Measurements from ENCODE around the gene CDC20B. TPM values are rescaled to one million over a fixed set of nuclear protein-coding genes. Genes with fewer than 3 reads are reported as not detected.

The CDC20B gene
- total RNA-seq, 1 experiment from 2014 or later, result 0.21 TPM

GRCh38 chr5:55071413-55071812 is 101.6 kb downstream of the CDC20B start:
- in situ Hi-C loops (cut with HindIII; ENCODE audit: low pct_unique_long_range_greater_than_20kb, low sequenced_read_pairs), result no loop called here
- DNase-seq (ENCODE audit: low read depth, low spot score), result no peak

DNA sequence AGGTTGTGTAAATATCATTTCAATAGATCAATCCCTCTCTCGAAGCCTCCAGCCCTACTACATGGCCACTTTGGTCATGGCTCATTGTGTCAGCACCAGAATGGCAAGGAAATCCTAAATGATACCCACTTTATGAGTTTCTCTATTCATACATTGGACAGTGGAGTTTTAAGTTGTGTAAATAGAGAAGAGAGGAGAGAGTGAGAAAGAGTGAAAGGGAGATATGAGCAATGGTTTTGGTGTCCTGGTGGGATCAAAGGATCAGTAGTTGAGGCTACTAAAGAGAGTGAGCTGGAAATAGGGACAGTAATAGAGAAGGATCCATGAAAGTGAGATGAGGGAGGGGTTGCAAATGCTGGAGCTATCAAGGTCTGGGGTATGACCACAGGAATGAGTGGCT is 102.0 kb downstream of the CDC20B start:
- in situ Hi-C loops (cut with HindIII; ENCODE audit: low pct_unique_long_range_greater_than_20kb, low sequenced_read_pairs), result no loop called here
- DNase-seq (ENCODE audit: low read depth, low spot score), result no peak

- in situ Hi-C loops (cut with HindIII; ENCODE audit: low pct_unique_long_range_greater_than_20kb, low sequenced_read_pairs), result no loop called here
- DNase-seq (ENCODE audit: low read depth, low spot score), result no peak
Observed at GRCh38 chr5:55066277-55066676, 106.7 kb downstream of the CDC20B start.

DNA sequence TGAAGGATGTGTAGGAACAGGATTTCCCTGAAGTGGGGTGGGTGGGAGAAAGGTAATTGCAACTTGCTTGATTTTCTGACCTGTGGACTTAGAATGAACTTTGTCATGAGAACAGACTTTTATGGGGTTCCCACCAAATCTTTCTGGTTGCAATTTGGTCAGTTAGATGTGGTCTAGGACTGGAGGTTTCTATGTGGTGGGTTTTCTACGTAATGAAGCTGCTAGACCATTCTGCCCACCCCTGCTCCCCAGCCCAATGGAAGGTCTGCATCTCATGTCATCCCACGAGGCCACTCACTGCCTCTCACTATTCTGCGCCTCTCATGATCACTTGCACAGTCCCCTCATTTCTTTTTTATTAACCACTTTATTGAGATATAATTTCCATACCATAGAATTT is 108.5 kb downstream of the CDC20B start:
- DNase-seq (ENCODE audit: low read depth, low spot score), result no peak
- in situ Hi-C loops (cut with HindIII; ENCODE audit: low pct_unique_long_range_greater_than_20kb, low sequenced_read_pairs), result no loop called here

GRCh38 chr5:55063899-55064298 is 109.1 kb downstream of the CDC20B start:
- no peak for DNase-seq (ENCODE audit: low read depth, low spot score)

DNA sequence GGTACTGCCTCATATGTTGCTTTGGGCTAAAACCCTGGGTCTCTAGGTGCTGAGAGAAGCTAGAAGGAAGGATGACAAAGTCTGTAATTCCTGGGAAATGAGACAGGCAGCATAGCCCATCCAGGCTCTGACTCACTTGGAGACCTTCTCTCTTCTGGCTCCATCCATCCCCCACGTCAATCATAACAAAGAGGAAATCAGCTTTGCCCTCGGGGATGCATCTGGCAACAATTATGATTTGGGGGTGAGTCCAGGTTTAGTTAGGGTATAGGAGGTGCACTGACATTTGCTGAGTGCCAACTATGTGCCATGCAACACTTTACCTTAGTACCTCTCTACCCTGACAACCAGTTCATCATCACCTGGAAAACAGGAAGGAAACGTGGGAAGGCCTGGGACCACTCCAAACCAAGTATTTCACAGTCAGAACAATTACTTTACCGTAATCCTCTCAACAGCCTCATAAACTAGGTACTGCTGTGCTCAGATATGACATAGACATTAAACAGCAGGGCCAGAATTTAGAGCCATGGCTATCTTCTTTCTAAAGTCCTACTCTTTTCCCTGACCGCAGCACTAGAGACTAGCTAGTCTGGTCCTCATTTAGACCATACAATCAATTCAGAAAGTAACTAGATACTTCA is 109.6 kb downstream of the CDC20B start:
- in situ Hi-C loops (cut with HindIII; ENCODE audit: low pct_unique_long_range_greater_than_20kb, low sequenced_read_pairs), result no loop called here
- no peak for DNase-seq (ENCODE audit: low read depth, low spot score)

More at GRCh38 chr5:55063899-55064298, 109.1 kb downstream of the CDC20B start:
- in situ Hi-C loops (cut with HindIII; ENCODE audit: low pct_unique_long_range_greater_than_20kb, low sequenced_read_pairs), result no loop called here

Small RNA genes within 50 kb of the gene (small RNA-seq; reads per million reads assigned to genes)
- 0 to 0.86 reads per million in 2 experiments for gene MIR449A
- gene MIR449B, result 0 to 0.10 reads per million in 2 experiments
- gene MIR449C, result 0 to 1.5 reads per million in 2 experiments

Other genes with a start within 250 kb of the CDC20B start
- gene ESM1, start 187.6 kb downstream of the CDC20B start, total RNA-seq (2014; rRNA removed; shearing (Covaris generic)), result not detected in 2 replicates
- not detected in 2 replicates for gene GZMK, start 148.9 kb downstream of the CDC20B start, total RNA-seq (2014; rRNA removed; shearing (Covaris generic))
- gene GZMA, start 70.5 kb downstream of the CDC20B start, total RNA-seq (2014; rRNA removed; shearing (Covaris generic)), result not detected in 2 replicates
- gene GPX8, start 13.0 kb downstream of the CDC20B start, total RNA-seq (2014; rRNA removed; shearing (Covaris generic)), result 95.2 and 96.6 TPM in 2 replicates
- gene MCIDAS, start 54.1 kb upstream of the CDC20B start, total RNA-seq (2014; rRNA removed; shearing (Covaris generic)), result 3.5 and 4.2 TPM in 2 replicates
- gene CCNO, start 60.4 kb upstream of the CDC20B start, total RNA-seq (2014; rRNA removed; shearing (Covaris generic)), result 0.19 and 0.24 TPM in 2 replicates
- 36.3 and 36.6 TPM in 2 replicates for gene DHX29, start 134.5 kb upstream of the CDC20B start, total RNA-seq (2014; rRNA removed; shearing (Covaris generic))
- gene MTREX, start 134.8 kb upstream of the CDC20B start, total RNA-seq (2014; rRNA removed; shearing (Covaris generic)), result 100 and 117 TPM in 2 replicates

All from SK-MEL-5 (cell line).